Keratinocyte (primary cell): ENCODE data around the gene MYOD1.

ENCODE experiments used
- CTCF ChIP-seq, 3 experiments: IDR thresholded peaks in 1 of 3; conservative IDR thresholded peaks in 1 of 3; optimal IDR thresholded peaks in 1 of 3; 2 replicates in 2 of 3; 3 replicates in 1 of 3; pipeline versions ENCODE3 to v1.5.1; 2011; ENCODE audit warnings: low read length in 3 of 3, mild to moderate bottlenecking in 3 of 3, moderate library complexity in 2 of 3, control low read depth in 1 of 3, inconsistent platforms in 1 of 3; ENCODE audit not compliant: insufficient read depth in 2 of 3; ENCODE audit errors: extremely low read depth in 1 of 3
- EZH2 ChIP-seq: IDR thresholded peaks from one replicate; pipeline ENCODE4 v1.6.1; 2012; ENCODE audit warnings: inconsistent platforms, mild to moderate bottlenecking, low read length, moderate library complexity

DNA sequence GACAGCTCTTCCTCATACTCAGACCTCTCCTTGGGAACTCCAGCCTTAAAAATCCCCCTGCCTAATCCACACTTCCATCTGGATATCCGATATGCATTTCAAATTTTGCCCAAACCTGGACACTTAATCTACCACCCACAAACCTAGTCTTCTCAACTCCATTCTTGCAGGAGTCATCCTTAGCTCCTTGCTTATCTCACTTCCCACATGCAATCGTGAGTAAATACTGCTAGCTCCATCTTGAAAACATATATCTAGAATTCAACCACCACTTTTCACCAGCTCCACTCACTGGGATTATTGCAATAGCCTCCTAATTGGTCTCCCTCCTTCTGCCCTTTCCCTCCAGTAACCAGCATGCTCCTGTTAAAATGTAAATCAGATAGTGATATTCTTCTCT lies 2.6 kb upstream of the MYOD1 start:
- TF ChIP-seq CTCF (optimal IDR thresholded peaks at IDR 0.05 in 1 of 3, IDR thresholded peaks at IDR 0.05 in 1 of 3, conservative IDR thresholded peaks at IDR 0.05 in 1 of 3; ENCODE audit: extremely low read depth in 1 of 3, insufficient read depth in 2 of 3, low read length in 3 of 3) (no peak), EZH2 (no peak)
